ENCODE results near the gene NOD2.

Gene NOD2

GRCh38 chr16:50692999-50693781 is at the start of gene NOD2:
Gene NOD2 (plus strand): TSS chr16:50693606. CDS start chr16:50699496, 5,890 bp downstream.
- Mint-ChIP-seq H3K36me3 (peaks cover 15% of the 10 kb centered on the region), H3K4me3 (peak within 1 kb of the TSS; percentile 82), H3K9me3 (no peaks in the 10 kb centered on the region), H3K4me1 (peaks cover 65% of the 10 kb centered on the region), H3K27ac (peak within 1 kb of the TSS; percentile 96)
- ATAC-seq (peak; percentile 11), DNase-seq (ENCODE audit: low spot score in 2 of 2) (no peak)

DNA sequence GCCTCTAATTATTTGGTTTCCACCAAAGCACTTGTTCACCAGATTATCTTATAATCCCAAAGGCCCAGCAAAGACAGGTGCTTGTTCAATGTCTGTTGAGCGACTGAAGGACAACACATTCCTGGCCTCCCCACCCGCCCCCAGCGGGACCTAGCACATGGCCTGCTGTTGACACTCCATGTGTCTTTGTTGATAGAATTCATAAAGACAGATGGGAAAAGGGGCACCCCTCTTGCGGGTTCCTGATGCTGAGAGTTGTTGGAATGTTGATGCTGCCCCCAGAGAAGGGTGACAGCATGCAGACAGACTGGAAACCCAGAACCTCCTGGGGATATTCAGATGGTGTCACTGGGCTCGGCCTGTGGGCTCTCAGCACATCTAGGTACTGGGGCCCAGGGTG is 49.2 kb upstream of the NOD2 start:
- DNase-seq (ENCODE audit: low spot score in 2 of 2): no peak
- no peak for ATAC-seq
- no peak overlapping the region for H3K4me3 Mint-ChIP-seq
- H3K4me1 Mint-ChIP-seq: peaks cover 7% of the 10 kb centered on the region
- H3K27ac Mint-ChIP-seq: no peak overlapping the region
- no peaks in the 10 kb centered on the region for H3K9me3 Mint-ChIP-seq
- H3K36me3 Mint-ChIP-seq: no peaks in the 10 kb centered on the region

GRCh38 chr16:50644729-50645128 is 48.7 kb upstream of the NOD2 start:
- peak overlapping the region; percentile 30 for H3K27ac Mint-ChIP-seq
- H3K36me3 Mint-ChIP-seq: no peaks in the 10 kb centered on the region
- ATAC-seq (peak; percentile 58), DNase-seq (ENCODE audit: low spot score in 2 of 2) (no peak)
- no peaks in the 10 kb centered on the region for H3K9me3 Mint-ChIP-seq
- H3K4me3 Mint-ChIP-seq: no peak overlapping the region
- peaks cover 7% of the 10 kb centered on the region for H3K4me1 Mint-ChIP-seq

GRCh38 chr16:50645563-50646220 is 47.7 kb upstream of the NOD2 start:
- no peak overlapping the region for H3K4me3 Mint-ChIP-seq
- ATAC-seq (no peak), DNase-seq (ENCODE audit: low spot score in 2 of 2) (no peak)
- peaks cover 13% of the 10 kb centered on the region for H3K4me1 Mint-ChIP-seq
- H3K9me3 Mint-ChIP-seq: no peaks in the 10 kb centered on the region
- H3K36me3 Mint-ChIP-seq: no peaks in the 10 kb centered on the region
- no peak overlapping the region for H3K27ac Mint-ChIP-seq

DNA sequence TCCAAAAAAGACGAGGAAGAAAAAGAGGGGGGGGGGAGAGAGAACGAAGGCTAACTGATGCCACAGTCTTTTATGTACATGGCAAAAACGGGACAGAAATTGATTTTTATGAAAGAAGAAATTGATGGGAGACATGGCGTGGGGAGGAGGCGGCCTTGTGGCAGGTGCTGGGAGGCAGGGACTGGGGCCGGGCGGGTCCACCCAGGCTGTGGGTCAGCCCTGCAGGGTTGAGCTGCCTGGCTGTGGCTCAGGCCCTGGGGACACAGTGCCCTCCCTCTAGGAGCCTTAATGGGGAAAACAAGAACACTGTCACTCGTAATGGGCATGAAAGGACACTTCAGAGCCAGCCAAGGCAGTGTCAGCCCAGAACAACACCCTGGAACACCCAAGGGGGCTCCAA is 47.1 kb upstream of the NOD2 start:
- DNase-seq (ENCODE audit: low spot score in 2 of 2): no peak
- ATAC-seq: no peak
- no peaks in the 10 kb centered on the region for H3K9me3 Mint-ChIP-seq
- peaks cover 13% of the 10 kb centered on the region for H3K4me1 Mint-ChIP-seq
- no peak overlapping the region for H3K4me3 Mint-ChIP-seq
- H3K36me3 Mint-ChIP-seq: no peaks in the 10 kb centered on the region
- H3K27ac Mint-ChIP-seq: no peak overlapping the region

DNA sequence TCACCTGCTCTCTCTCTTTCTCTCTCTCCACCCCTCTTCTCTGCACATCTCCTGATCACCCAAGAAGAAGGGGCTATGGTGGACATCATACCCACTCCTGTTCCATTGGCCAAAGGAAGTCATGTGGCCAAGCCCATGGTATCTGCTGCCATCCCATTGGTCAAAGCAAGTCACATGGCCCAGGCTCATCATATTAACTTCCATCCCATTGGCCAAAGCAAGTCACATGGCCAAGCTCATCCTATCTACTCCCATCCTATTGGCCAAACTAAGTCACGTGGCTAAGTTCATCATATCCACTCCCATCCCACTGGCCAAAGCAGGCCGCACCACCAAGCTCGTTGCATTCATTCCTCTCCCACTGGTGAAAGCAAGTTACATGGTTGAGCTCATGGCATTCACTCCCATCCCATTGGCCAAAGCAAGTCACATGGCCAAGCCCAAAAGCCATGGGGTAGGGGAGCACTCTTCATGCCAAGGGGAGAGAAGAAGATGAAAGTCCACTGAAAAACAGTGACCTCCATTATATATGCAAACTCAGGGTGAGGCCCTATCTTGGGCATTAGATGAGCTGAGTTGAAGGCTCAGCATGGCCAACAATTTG is 41.5 kb upstream of the NOD2 start:
- Mint-ChIP-seq H3K27ac (no peak overlapping the region), H3K4me1 (peaks cover 6% of the 10 kb centered on the region), H3K9me3 (peaks cover 2% of the 10 kb centered on the region), H3K4me3 (no peak overlapping the region), H3K36me3 (no peaks in the 10 kb centered on the region)
- ATAC-seq (no peak), DNase-seq (ENCODE audit: low spot score in 2 of 2) (no peak)

DNA sequence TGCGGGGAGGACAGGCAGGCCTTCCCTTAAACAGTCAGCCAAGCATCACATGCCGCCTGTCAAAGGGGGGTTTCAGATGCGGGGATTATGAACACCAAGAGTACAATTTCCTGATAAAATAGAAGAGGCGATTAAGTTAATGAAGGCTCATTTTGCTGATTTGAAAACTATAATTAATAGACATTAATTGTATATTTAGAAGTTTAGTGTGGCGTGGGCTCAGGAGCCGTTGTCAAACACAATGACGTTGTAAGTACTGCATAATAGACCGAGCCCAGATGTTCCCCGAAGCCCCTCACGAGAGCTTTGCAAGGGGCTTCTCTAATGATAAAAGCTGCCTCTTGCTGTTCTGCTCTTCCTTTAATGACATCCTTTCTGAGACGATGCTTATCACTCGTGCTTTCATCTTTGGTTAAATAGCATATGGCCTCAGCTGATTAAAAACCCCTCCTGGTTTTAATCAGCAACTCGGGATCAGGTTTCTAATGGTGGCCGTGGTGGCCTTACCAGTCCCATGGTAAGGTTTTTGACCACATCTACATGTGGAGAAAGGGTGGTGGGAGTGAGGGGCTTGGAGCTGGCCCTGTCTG is 40.5 kb upstream of the NOD2 start:
- Mint-ChIP-seq H3K4me3 (no peak overlapping the region), H3K27ac (no peak overlapping the region), H3K9me3 (peaks cover 2% of the 10 kb centered on the region), H3K36me3 (no peaks in the 10 kb centered on the region), H3K4me1 (peaks cover 6% of the 10 kb centered on the region)
- DNase-seq (ENCODE audit: low spot score in 2 of 2): no peak
- no peak for ATAC-seq

DNA sequence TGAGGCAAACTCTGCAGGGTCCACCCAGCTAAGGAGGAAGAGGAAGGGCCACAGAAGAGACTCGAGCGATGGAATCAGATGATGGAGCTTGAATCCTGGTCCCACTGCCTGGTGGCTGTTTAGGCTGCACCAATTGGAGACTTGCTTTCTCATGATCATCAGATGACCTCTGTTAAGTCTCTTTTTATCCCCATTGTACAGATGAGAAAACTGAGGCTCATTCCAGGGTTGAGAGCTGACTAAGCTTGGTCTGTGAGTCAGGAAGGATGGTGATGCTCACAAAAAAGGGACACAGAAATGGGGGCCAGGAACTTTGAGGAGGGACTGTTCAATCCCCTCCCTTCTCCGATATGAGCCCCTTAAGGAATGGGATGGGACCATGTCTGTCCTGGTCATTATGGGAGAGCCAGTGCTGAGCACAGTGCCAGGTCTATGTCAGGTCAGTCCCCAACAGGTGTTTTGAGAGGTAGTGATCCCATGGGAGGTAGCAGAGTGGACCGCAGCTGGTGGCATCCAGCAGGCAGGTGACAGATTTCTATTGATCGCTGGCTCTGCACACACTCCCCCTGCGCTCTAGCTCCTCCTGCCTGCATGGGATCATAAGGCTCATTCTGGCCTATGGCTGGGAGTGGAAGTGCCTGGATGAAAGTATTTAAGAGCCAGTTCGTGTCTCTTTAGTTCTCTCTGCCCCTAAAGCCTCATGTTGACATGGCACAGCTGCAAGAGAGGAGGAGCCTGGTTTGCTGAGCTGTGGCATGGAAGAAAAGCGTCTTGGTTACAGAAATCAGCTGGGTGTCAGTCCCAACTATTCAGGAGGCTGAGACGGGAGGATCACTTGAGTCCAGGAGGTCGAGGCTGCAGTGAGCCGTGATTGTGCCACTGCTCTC is 39.5 kb upstream of the NOD2 start:
- no peak overlapping the region for H3K27ac Mint-ChIP-seq
- no peaks in the 10 kb centered on the region for H3K36me3 Mint-ChIP-seq
- H3K4me1 Mint-ChIP-seq: peaks cover 6% of the 10 kb centered on the region
- no peak overlapping the region for H3K4me3 Mint-ChIP-seq
- H3K9me3 Mint-ChIP-seq: peaks cover 2% of the 10 kb centered on the region
- no peak for ATAC-seq
- no peak for DNase-seq (ENCODE audit: low spot score in 2 of 2)

- Mint-ChIP-seq H3K9me3 (peaks cover 2% of the 10 kb centered on the region), H3K36me3 (no peaks in the 10 kb centered on the region), H3K4me1 (peaks cover 6% of the 10 kb centered on the region), H3K27ac (no peak overlapping the region), H3K4me3 (no peak overlapping the region)
- DNase-seq (ENCODE audit: low spot score in 2 of 2) (no peak), ATAC-seq (no peak)
These were observed 37.8 kb upstream of the NOD2 start for GRCh38 chr16:50655558-50656055.

GRCh38 chr16:50657241-50657640 is 36.2 kb upstream of the NOD2 start:
- Mint-ChIP-seq H3K4me1 (peaks cover 6% of the 10 kb centered on the region), H3K36me3 (no peaks in the 10 kb centered on the region), H3K4me3 (no peak overlapping the region), H3K27ac (no peak overlapping the region), H3K9me3 (no peaks in the 10 kb centered on the region)
- no peak for DNase-seq (ENCODE audit: low spot score in 2 of 2)
- ATAC-seq: no peak

- ATAC-seq (no peak), DNase-seq (ENCODE audit: low spot score in 2 of 2) (no peak)
- H3K4me3 Mint-ChIP-seq: no peak overlapping the region
- no peaks in the 10 kb centered on the region for H3K9me3 Mint-ChIP-seq
- H3K36me3 Mint-ChIP-seq: no peaks in the 10 kb centered on the region
- peaks cover 7% of the 10 kb centered on the region for H3K4me1 Mint-ChIP-seq
- H3K27ac Mint-ChIP-seq: no peak overlapping the region
These were observed 33.6 kb upstream of the NOD2 start for GRCh38 chr16:50659806-50660205.

- Mint-ChIP-seq H3K36me3 (peaks cover under 1% of the 10 kb centered on the region), H3K27ac (peak overlapping the region; percentile 57)
These were observed 31.0 kb upstream of the NOD2 start for GRCh38 chr16:50662306-50662940.

DNA sequence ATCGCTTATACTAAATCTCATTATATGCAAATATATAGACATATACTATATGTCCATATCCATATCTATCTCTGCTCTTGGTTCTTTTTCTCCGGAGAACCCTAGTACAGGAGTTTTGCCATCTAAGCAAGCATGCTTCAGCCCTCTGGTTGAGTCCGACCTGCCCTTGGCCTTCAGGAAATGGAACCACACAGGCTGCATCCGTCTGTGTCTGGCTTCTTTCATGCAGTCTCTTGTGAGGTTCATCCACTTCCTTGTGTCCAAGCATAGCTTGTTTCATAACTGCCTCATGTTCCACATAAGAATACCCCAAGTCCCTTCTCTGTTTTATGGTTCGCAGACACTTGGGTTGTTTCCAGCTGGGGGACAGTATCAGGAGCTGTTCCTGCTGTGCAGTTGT is 29.1 kb upstream of the NOD2 start:
- Mint-ChIP-seq H3K4me3 (no peak overlapping the region), H3K9me3 (no peaks in the 10 kb centered on the region), H3K36me3 (peaks cover 13% of the 10 kb centered on the region), H3K27ac (no peak overlapping the region), H3K4me1 (peaks cover 34% of the 10 kb centered on the region)
- ATAC-seq (no peak), DNase-seq (ENCODE audit: low spot score in 2 of 2) (no peak)

More at GRCh38 chr16:50662306-50662940, 31.0 kb upstream of the NOD2 start:
- Mint-ChIP-seq H3K4me3 (no peak overlapping the region), H3K4me1 (peaks cover 26% of the 10 kb centered on the region), H3K9me3 (no peaks in the 10 kb centered on the region)
- DNase-seq (ENCODE audit: low spot score in 2 of 2) (no peak), ATAC-seq (no peak)

GRCh38 chr16:50665128-50665878 is 28.1 kb upstream of the NOD2 start:
- DNase-seq (ENCODE audit: low spot score in 2 of 2) (peak; percentile 86 to 94), ATAC-seq (peak; percentile 47)
- no peaks in the 10 kb centered on the region for H3K9me3 Mint-ChIP-seq
- H3K4me1 Mint-ChIP-seq: peaks cover 32% of the 10 kb centered on the region
- peak overlapping the region; percentile 83 for H3K27ac Mint-ChIP-seq
- peak overlapping the region; percentile 66 for H3K4me3 Mint-ChIP-seq
- H3K36me3 Mint-ChIP-seq: peaks cover 14% of the 10 kb centered on the region
